Common myeloid progenitor, CD34-positive (primary cell): ENCODE data around the gene PCDHB9.
"Not testable (repeated sequence)": the region's sequence is repeated elsewhere in the genome, so short reads cannot be mapped to it uniquely, and the experiment has no call there.

ENCODE experiments used
- CTCF ChIA-PET: fragments of 350-600 bp; sonication (Branson Sonifier 250); formaldehyde crosslinking; loops from one replicate; lab custom pipeline; 2021; ENCODE audit warnings: antibody characterized with exemption; lab: Charles Lee
- POLR2A ChIA-PET: fragments of 350-600 bp; sonication (Branson Sonifier 250); formaldehyde crosslinking; loops from one replicate; lab custom pipeline; 2021; ENCODE audit warnings: antibody characterized with exemption; lab: Charles Lee
- DNase-seq, 3 donors: peaks; one replicate each; pipeline versions ENCODE4 v3.0.0 to v3.0.0-alpha.2; 2013
- H3K27ac ChIP-seq, 2 experiments: 1 replicate in 1 of 2; 2 replicates in 1 of 2; pipeline ENCODE4 v1.7.0; 2013; ENCODE audit warnings: inconsistent platforms in 2 of 2, low read length in 2 of 2, mild to moderate bottlenecking in 2 of 2, low read depth in 1 of 2, moderate library complexity in 1 of 2; ENCODE audit not compliant: severe bottlenecking in 2 of 2, insufficient read depth in 1 of 2, poor library complexity in 1 of 2
- H3K27me3 ChIP-seq, 5 experiments: replicated peaks in 2 of 5; 1 replicate in 3 of 5; 2 replicates in 2 of 5; pipeline versions ENCODE4 v1.6.1 to v1.7.0; 2013; ENCODE audit warnings: low read length in 4 of 5, mild to moderate bottlenecking in 2 of 5, moderate library complexity in 2 of 5, inconsistent platforms in 1 of 5; ENCODE audit not compliant: insufficient read depth in 5 of 5, control insufficient read depth in 4 of 5
- H3K36me3 ChIP-seq, 4 experiments: 1 replicate in 2 of 4; 2 replicates in 2 of 4; pipeline versions ENCODE4 v1.6.1 to v1.7.0; 2013; ENCODE audit warnings: low read length in 3 of 4, control low read depth in 1 of 4, mild to moderate bottlenecking in 1 of 4; ENCODE audit not compliant: control insufficient read depth in 4 of 4, insufficient read depth in 4 of 4
- H3K4me1 ChIP-seq, 4 experiments: 1 replicate in 3 of 4; 2 replicates in 1 of 4; pipeline versions ENCODE4 v1.6.1 to v1.7.1; 2013; ENCODE audit warnings: low read length in 3 of 4, mild to moderate bottlenecking in 3 of 4, control low read depth in 1 of 4, inconsistent platforms in 1 of 4, moderate library complexity in 1 of 4; ENCODE audit not compliant: control insufficient read depth in 4 of 4, insufficient read depth in 4 of 4; ENCODE audit errors: control extremely low read depth in 1 of 4
- H3K4me3 ChIP-seq, 7 experiments: 1 replicate in 4 of 7; 2 replicates in 3 of 7; pipeline versions ENCODE4 v1.5.1 to v1.7.0; 2013; ENCODE audit warnings: mild to moderate bottlenecking in 7 of 7, low read length in 6 of 7, moderate library complexity in 6 of 7, inconsistent platforms in 2 of 7, low read depth in 2 of 7, control low read depth in 1 of 7; ENCODE audit not compliant: insufficient read depth in 4 of 7, control insufficient read depth in 1 of 7; ENCODE audit errors: extremely low read depth in 1 of 7
- H3K9me3 ChIP-seq, 5 experiments: 1 replicate in 4 of 5; 2 replicates in 1 of 5; pipeline versions ENCODE4 v1.6.1 to v1.7.1; 2013; ENCODE audit warnings: low read length in 4 of 5, mild to moderate bottlenecking in 2 of 5, inconsistent platforms in 1 of 5, low read depth in 1 of 5, moderate library complexity in 1 of 5; ENCODE audit not compliant: control insufficient read depth in 4 of 5, insufficient read depth in 2 of 5; ENCODE audit errors: control extremely low read depth in 1 of 5
- WGBS: methylation state at CpG from one replicate; pipeline ENCODE4 v1.1.5; 2013; ENCODE audit not compliant: insufficient coverage; 5-methylcytosine and 5-hydroxymethylcytosine counted together

Gene PCDHB9

DNA sequence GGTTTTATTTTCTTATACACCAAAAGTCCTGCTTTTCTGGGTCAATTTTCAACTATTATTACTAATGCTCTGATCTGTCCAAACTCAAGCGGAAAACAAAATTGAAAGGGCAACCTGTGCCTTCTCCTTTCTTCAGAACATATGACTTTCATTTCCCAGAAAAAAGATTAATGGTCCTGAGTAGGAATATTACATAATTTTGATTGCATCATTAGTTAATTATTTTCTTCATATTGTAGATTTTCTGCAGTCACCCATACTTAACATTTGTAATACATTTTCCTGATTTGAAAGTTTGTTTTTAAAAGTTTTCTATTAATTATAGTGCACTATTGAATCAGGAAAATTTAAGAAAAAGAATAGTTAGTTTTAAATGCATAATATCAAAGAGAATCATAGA is 11.0 kb upstream of the PCDHB9 start:
- Histone ChIP-seq H3K9me3 (peaks cover 3 to 41% (median 23%) of the 10 kb centered on the region in 5 experiments), H3K36me3 (no peaks in the 10 kb centered on the region), H3K27ac (no peak overlapping the region), H3K4me3 (no peak overlapping the region), H3K4me1 (no peaks in the 10 kb centered on the region), H3K27me3 (peaks cover 13 to 47% (median 18%) of the 10 kb centered on the region in 5 experiments)
- CTCF ChIA-PET, result no interaction called here
- no CpG with 5 or more reads among the region's 1 CpG for WGBS
- DNase-seq, result no peak
- POLR2A ChIA-PET, result no interaction called here

DNA sequence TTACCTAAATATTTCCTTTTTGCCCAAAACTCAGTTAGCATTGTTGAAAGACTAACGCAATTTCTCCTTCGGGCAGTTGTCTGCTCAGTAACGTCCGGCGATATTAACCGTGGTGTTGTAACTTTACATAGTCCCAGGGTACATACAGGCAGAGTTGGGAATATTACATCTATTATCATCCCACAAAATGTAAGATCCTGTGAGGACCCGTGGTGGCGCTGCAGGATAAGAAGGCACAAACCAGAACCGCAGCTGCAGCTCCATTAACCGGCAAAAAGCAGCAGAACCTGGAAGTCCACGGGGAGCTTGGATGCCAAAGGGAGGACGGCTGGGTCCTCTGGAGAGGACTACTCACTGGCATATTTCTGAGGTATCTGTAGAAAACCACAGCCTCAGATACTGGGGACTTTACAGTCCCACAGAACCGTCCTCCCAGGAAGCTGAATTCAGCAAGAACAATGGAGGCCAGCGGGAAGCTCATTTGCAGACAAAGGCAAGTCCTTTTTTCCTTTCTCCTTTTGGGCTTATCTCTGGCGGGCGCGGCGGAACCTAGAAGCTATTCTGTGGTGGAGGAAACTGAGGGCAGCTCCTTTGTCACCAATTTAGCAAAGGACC is 9.3 kb upstream of the PCDHB9 start, which contains the start of gene PCDHB8:
Gene PCDHB8 (plus strand): TSS at position 214 of the 615 bp plus-strand sequence. CDS start 245 bp downstream, at position 459.
- peaks cover 7 to 50% (median 27%) of the 10 kb centered on the region in 5 experiments for H3K9me3 ChIP-seq
- H3K36me3 ChIP-seq, POLR2A ChIA-PET, DNase-seq, H3K4me3 ChIP-seq, H3K27ac ChIP-seq, H3K4me1 ChIP-seq: not testable (repeated sequence)
- CTCF ChIA-PET, result interaction anchor here (0.8 to 1.1 kb wide), 2 partner anchors 42 to 241 kb away, joined by 3 to 4 read pairs; no protein-coding TSS in a partner anchor
- WGBS, result 31% methylated on average over 8 of the region's 18 CpGs
- H3K27me3 ChIP-seq, result peaks cover 13 to 53% (median 19%) of the 10 kb centered on the region in 5 experiments

GRCh38 chr5:141179371-141179770 is 7.6 kb upstream of the PCDHB9 start:
- H3K4me3 ChIP-seq, H3K4me1 ChIP-seq, POLR2A ChIA-PET, H3K27ac ChIP-seq, H3K36me3 ChIP-seq, CTCF ChIA-PET, DNase-seq: not testable (repeated sequence)
- Histone ChIP-seq H3K27me3 (peaks cover 5 to 50% (median 26%) of the 10 kb centered on the region in 5 experiments), H3K9me3 (peaks cover 7 to 46% (median 31%) of the 10 kb centered on the region in 5 experiments)
- WGBS, result 34% methylated on average over 16 of the region's 39 CpGs

DNA sequence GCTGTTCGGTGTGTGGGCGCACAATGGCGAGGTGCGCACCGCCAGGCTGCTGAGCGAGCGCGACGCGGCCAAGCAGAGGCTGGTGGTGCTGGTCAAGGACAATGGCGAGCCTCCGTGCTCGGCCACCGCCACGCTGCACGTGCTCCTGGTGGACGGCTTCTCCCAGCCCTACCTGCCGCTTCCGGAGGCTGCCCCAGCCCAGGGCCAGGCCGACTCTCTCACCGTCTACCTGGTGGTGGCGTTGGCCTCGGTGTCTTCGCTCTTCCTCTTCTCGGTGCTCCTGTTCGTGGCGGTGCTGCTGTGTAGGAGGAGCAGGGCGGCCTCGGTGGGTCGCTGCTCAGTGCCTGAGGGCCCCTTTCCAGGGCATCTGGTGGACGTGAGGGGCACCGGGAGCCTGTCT is 7.1 kb upstream of the PCDHB9 start:
- WGBS, result 27% methylated on average over 22 of the region's 32 CpGs
- Histone ChIP-seq H3K9me3 (peaks cover 7 to 44% (median 29%) of the 10 kb centered on the region in 5 experiments), H3K27me3 (peaks cover 5 to 51% (median 24%) of the 10 kb centered on the region in 5 experiments)
- H3K27ac ChIP-seq, POLR2A ChIA-PET, H3K4me1 ChIP-seq, CTCF ChIA-PET, H3K4me3 ChIP-seq, DNase-seq, H3K36me3 ChIP-seq: not testable (repeated sequence)

- ChIA-PET CTCF (no interaction called here), POLR2A (no interaction called here)
- H3K27ac ChIP-seq, result no peak overlapping the region
- H3K9me3 ChIP-seq, result peaks cover 7 to 40% (median 26%) of the 10 kb centered on the region in 5 experiments
- H3K36me3 ChIP-seq, result no peaks in the 10 kb centered on the region
- H3K4me3 ChIP-seq, result no peak overlapping the region
- no CpG with 5 or more reads among the region's 1 CpG for WGBS
- H3K27me3 ChIP-seq, result peaks cover 4 to 49% (median 21%) of the 10 kb centered on the region in 5 experiments
- no peaks in the 10 kb centered on the region for H3K4me1 ChIP-seq
- DNase-seq, result no peak
These were observed 6.6 kb upstream of the PCDHB9 start for GRCh38 chr5:141180313-141180712.

GRCh38 chr5:141182248-141182647 is 4.7 kb upstream of the PCDHB9 start, which contains the start of gene PCDHB16:
TSS of gene PCDHB16 (plus strand) at chr5:141182387. CDS start at chr5:141182560, 173 bp downstream.
- Histone ChIP-seq H3K36me3 (no peaks in the 10 kb centered on the region), H3K4me3 (no peak within 1 kb of the TSS), H3K4me1 (no peaks in the 10 kb centered on the region), H3K27me3 (peaks cover 2 to 51% (median 19%) of the 10 kb centered on the region in 5 experiments), H3K9me3 (peaks cover 4 to 37% (median 30%) of the 10 kb centered on the region in 5 experiments), H3K27ac (no peak within 1 kb of the TSS)
- no peak for DNase-seq
- CTCF ChIA-PET, result no interaction called here
- POLR2A ChIA-PET, result no interaction called here
- WGBS, result 15% methylated on average over 11 of the region's 13 CpGs

- DNase-seq, POLR2A ChIA-PET, H3K4me1 ChIP-seq, H3K36me3 ChIP-seq, CTCF ChIA-PET, H3K27ac ChIP-seq, H3K4me3 ChIP-seq: not testable (repeated sequence)
- WGBS, result 30% methylated on average over 8 of the region's 69 CpGs
- H3K9me3 ChIP-seq, result peaks cover 4 to 33% (median 26%) of the 10 kb centered on the region in 5 experiments
- H3K27me3 ChIP-seq, result peaks cover 2 to 54% (median 17%) of the 10 kb centered on the region in 5 experiments
These were observed 2.7 kb upstream of the PCDHB9 start for GRCh38 chr5:141184117-141184855.
